Kidney (tissue), 14 donors: ENCODE data around the gene NRBF2. TPM values are rescaled to one million over a fixed set of nuclear protein-coding genes. Genes with fewer than 3 reads are reported as not detected.

Experiments used
- DNase-seq, 5 donors: peaks; one replicate each; pipeline ENCODE4 v3.0.0-alpha.2; 2013 to 2020
- FAIRE-seq: peaks from 2 replicates; lab custom pipeline; 2012; peaks lifted over from hg19 to GRCh38; lab: Jason Lieb, UNC
- H3K27ac ChIP-seq, 2 donors: one replicate each; pipeline ENCODE4 v1.7.0; 2013; ENCODE audit warnings: low read depth in 2 of 2, low read length in 2 of 2, inconsistent platforms in 1 of 2
- H3K27me3 ChIP-seq: one replicate; pipeline ENCODE4 v1.7.1; 2013; ENCODE audit warnings: low read length, inconsistent platforms; ENCODE audit not compliant: control insufficient read depth, insufficient read depth
- H3K36me3 ChIP-seq, 3 donors: one replicate each; pipeline versions ENCODE4 v1.7.0 to v1.7.1; 2013; ENCODE audit warnings: low read length in 3 of 3, control low read depth in 1 of 3, inconsistent platforms in 1 of 3; ENCODE audit not compliant: insufficient read depth in 3 of 3, control insufficient read depth in 2 of 3
- H3K4me1 ChIP-seq, 3 donors: one replicate each; pipeline versions ENCODE4 v1.7.0 to v1.7.1; 2013; ENCODE audit warnings: low read length in 3 of 3, inconsistent platforms in 1 of 3, low read depth in 1 of 3; ENCODE audit not compliant: control insufficient read depth in 2 of 3, insufficient read depth in 2 of 3
- H3K4me3 ChIP-seq, 3 donors: one replicate each; pipeline versions ENCODE4 v1.7.0 to v1.8.1; 2013; ENCODE audit warnings: low read length in 3 of 3, control low read depth in 1 of 3, inconsistent platforms in 1 of 3
- H3K9ac ChIP-seq, 3 donors: one replicate each; pipeline versions ENCODE4 v1.7.0 to v1.7.1; 2013; ENCODE audit warnings: low read length in 3 of 3, control low read depth in 1 of 3, inconsistent platforms in 1 of 3
- H3K9me3 ChIP-seq, 3 donors: one replicate each; pipeline versions ENCODE4 v1.7.0 to v1.7.1; 2013; ENCODE audit warnings: low read length in 3 of 3, control low read depth in 1 of 3, inconsistent platforms in 1 of 3; ENCODE audit not compliant: control insufficient read depth in 2 of 3, insufficient read depth in 1 of 3
- CTCF ChIP-seq: IDR thresholded peaks from 3 replicates; pipeline ENCODE4 v1.5.1; 2012; ENCODE audit warnings: mild to moderate bottlenecking, moderate library complexity, borderline replicate concordance; ENCODE audit not compliant: insufficient read depth; ENCODE audit errors: extremely low read depth
- intact Hi-C: fragments of 100-400 bp; cut with DNase I; formaldehyde crosslinking; loops from one replicate; pipeline ENCODE4 v1.11.1; 2022
- polyA plus RNA-seq: library from polyadenylated mRNA; stranded (reverse); fragments of 350-450 nt; fragmentation: Illumina TruSeq; extraction: RNeasy Lipid Tissue Mini Kit (QIAGEN cat#74804); gene quantifications from one replicate; pipeline ENCODE4 v1.2.3, GENCODE V29; 2014; ENCODE audit warnings: low read depth, low replicate concordance; ENCODE audit not compliant: insufficient read depth
- total RNA-seq: library from RNA; stranded (reverse); fragmentation: NEBNext Ultra II Directional; extraction: Animal tissue kit (Norgen Biotek cat#: 25700); gene quantifications from one replicate; pipeline ENCODE4 v1.2.1, GENCODE V29; 2021
- donor health status: control.
- donor health status: control.
- donor health status: control.
- donor health status: control.
- donor health status: control.
- donor health status: DM: yes; HTN: yes; CAD: no.
- donor health status: Normal renal cell carcinoma (clear cell type).

NRBF2 gene
- total and polyA plus RNA-seq, 2 donors from 2014 or later: 11.2 to 15.8 TPM

DNA sequence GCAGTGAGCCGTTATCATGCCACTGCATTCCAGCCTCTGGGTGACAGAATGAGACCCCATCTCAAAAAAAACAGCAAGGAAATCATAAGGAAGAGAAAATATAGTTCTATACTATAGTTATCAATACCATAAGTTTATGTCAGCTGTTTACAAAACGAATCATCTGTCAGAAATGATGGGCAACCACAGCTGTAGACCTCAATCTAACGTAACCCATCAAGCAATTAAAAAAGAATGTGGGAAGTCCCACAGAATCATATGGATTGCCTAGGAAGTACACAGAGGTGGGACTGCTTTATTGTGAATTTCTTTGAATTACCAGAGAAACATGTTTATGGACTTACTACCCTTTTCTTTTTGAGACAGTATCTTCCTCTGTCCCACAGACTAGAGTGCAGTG lies 6.9 kb downstream of the NRBF2 start:
- intact Hi-C loops: no loop called here
- Histone ChIP-seq H3K4me1 (peaks cover 0 to 5% (median under 1%) of the 10 kb centered on the region in 3 donors), H3K9me3 (no peaks in the 10 kb centered on the region), H3K27me3 (no peaks in the 10 kb centered on the region), H3K27ac (no peak overlapping the region), H3K4me3 (no peak overlapping the region), H3K36me3 (peaks cover 0 to 2% (median 0%) of the 10 kb centered on the region in 3 donors), H3K9ac (no peak overlapping the region)
- no peak for FAIRE-seq
- TF ChIP-seq CTCF: no peak
- no peak for DNase-seq

GRCh38 chr10:63142136-63142535 lies 9.0 kb downstream of the NRBF2 start:
- Histone ChIP-seq H3K4me1 (peaks cover 0 to 5% (median 0%) of the 10 kb centered on the region in 3 donors), H3K9ac (no peak overlapping the region), H3K27me3 (no peaks in the 10 kb centered on the region), H3K36me3 (peaks cover 0 to 2% (median 0%) of the 10 kb centered on the region in 3 donors), H3K9me3 (no peaks in the 10 kb centered on the region), H3K27ac (no peak overlapping the region), H3K4me3 (no peak overlapping the region)
- DNase-seq (no peak), FAIRE-seq (no peak)
- no peak for TF ChIP-seq CTCF
- intact Hi-C loops: no loop called here

DNA sequence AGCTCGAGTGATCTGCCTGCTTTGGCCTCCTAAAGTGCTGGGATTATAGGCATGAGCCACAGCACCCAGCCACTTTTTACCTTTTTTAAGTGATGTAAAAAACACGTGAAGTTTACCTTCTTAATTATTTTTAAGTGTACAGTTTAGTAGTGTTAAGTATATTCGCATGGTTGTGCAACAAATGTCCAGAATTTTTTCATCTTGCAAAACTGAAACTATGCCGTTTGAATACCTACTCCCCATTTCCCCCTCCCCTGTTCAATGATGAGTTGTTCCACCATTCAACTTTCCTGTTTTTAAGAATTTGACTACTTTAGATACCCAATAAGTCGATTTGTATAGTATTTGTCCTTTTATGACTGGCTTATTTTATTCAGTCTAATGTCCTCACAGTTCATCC lies 10.9 kb downstream of the NRBF2 start:
- no peaks in the 10 kb centered on the region for H3K4me1 ChIP-seq
- no peak for TF ChIP-seq CTCF
- H3K9me3 ChIP-seq: no peaks in the 10 kb centered on the region
- H3K36me3 ChIP-seq: peaks cover 0 to 2% (median 0%) of the 10 kb centered on the region in 3 donors
- no peaks in the 10 kb centered on the region for H3K27me3 ChIP-seq
- H3K9ac ChIP-seq: no peak overlapping the region
- H3K27ac ChIP-seq: no peak overlapping the region
- no peak for DNase-seq
- no peak overlapping the region for H3K4me3 ChIP-seq
- intact Hi-C loops: no loop called here
- FAIRE-seq: no peak

DNA sequence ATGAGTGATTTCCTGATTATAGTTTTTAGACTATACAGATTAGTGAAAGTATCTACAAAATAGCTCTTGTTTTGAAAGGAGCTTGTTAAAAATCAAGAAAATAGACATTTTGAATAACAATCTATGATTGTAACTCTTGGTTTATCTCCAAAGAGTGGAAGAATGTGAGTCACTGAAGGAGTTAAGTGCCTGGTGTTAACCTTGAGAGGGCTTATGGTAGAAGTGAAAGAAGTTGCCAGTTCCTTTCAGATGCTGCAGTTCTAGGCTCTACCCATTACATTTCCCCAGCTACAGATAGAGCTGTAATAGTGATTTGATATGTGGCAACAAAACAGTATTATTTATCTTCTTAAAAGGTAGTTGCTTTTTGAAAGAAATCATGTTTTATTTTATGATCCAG lies 12.7 kb downstream of the NRBF2 start:
- Histone ChIP-seq H3K4me1 (no peaks in the 10 kb centered on the region), H3K9ac (no peak overlapping the region), H3K9me3 (no peaks in the 10 kb centered on the region), H3K4me3 (no peak overlapping the region), H3K36me3 (peaks cover 0 to 2% (median 0%) of the 10 kb centered on the region in 3 donors), H3K27me3 (no peaks in the 10 kb centered on the region), H3K27ac (no peak overlapping the region)
- DNase-seq (no peak), FAIRE-seq (no peak)
- TF ChIP-seq CTCF: no peak
- intact Hi-C loops: no loop called here
